GM21423 (cell line): Measurements from ENCODE around the gene UBAC1.

Source experiments
- ATAC-seq: cut with Tn5 transposase; IDR thresholded peaks from one replicate; pipeline ENCODE4 v1.9.1; 2021; ENCODE audit warnings: mild to moderate bottlenecking, moderate library complexity; ENCODE audit not compliant: unreplicated experiment

UBAC1 gene

GRCh38 chr9:135993765-135994500 lies 32.8 kb upstream of the UBAC1 start:
- ATAC-seq: no peak

GRCh38 chr9:135993409-135993742 lies 32.2 kb upstream of the UBAC1 start:
- ATAC-seq: no peak

DNA sequence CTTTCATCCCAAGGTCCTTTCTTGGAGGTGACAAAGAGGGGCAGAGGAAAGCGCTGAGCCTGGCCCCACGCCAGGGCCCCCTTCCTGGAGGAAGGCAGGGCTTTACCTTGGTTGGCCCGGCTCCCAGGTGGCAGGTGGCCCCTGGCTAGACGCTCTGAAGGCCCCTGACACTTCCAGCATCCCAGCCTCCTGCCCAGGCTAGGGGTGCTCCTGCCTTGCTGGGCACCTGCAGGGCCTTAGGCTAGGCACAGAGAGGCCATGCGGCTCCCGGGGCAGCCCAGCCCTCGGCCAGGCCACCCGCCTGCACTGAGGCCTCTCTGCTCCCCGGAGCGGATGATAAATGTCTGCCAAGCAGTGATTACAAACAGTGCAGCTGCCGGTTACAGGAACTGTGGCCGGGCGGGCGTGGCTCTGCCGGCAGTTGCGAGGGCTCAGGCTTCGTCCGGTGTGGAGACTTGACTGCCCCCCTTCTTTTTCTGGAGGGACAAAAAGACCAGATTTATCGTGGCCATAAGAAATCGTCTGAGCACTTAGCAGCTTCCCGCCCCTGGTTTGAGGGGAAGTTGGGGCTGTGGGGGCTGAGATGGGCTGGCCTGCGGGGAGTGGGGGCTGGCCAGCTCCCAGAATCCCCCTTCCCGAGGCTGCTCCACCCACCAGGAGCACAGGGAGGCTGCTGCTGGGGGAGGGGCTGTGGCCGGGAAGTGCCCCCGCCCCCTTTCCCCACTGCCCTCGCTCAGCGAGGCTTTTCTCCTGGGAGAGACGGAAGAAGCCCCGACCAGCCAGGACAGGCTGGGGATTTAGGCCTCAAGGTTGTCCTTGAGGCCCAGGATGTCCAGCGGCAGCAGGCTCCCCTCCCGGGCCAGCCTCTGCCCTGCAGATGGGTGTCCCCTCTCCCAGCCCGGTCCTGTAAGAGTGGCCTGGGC lies 31.6 kb upstream of the UBAC1 start:
- no peak for ATAC-seq

DNA sequence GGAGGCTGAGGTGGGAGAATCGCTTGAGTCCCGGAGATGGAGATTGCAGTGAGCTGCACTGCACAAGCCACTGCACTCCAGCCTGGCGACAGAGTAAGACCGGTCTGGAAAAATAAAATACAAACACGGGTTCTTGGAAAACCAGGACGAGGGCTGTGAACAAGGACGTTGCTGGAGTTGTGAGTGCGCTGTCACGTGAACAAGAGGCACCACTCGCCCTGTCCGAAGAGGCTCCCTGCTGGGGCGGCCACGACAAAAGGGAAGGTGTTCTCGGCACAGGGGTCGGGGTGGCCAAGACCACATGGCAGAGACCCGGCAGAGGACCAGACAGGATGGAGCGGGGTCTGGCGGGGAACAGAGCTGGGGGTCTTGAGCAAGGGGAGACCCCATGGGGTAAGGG lies 30.6 kb upstream of the UBAC1 start:
- ATAC-seq: no peak

- ATAC-seq: no peak
Observed at GRCh38 chr9:135990468-135991429, 29.6 kb upstream of the UBAC1 start.

- ATAC-seq: no peak
Observed at GRCh38 chr9:135989722-135990467, 28.7 kb upstream of the UBAC1 start.

DNA sequence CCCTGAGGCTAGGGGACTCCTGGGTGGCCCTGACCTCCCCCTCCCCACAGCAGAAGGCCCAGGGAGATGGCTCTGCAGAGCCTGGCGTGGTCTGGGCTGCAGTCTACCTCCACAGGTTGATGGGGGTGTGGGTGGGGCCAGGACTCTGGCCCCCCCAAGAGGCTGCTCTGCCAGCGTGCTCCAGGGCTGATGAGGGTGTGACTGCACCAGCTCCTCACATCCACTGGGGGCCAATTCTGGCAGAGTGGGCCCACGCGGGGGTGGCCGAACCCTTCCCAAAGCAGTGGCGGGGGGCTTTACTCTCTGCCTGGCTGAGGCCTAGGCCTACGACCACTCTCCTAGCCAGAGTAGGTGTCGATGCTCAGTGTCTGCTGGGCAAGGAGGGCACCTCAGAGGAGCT lies 28.0 kb upstream of the UBAC1 start:
- ATAC-seq: no peak

GRCh38 chr9:135988493-135988892 lies 27.3 kb upstream of the UBAC1 start:
- ATAC-seq: no peak

DNA sequence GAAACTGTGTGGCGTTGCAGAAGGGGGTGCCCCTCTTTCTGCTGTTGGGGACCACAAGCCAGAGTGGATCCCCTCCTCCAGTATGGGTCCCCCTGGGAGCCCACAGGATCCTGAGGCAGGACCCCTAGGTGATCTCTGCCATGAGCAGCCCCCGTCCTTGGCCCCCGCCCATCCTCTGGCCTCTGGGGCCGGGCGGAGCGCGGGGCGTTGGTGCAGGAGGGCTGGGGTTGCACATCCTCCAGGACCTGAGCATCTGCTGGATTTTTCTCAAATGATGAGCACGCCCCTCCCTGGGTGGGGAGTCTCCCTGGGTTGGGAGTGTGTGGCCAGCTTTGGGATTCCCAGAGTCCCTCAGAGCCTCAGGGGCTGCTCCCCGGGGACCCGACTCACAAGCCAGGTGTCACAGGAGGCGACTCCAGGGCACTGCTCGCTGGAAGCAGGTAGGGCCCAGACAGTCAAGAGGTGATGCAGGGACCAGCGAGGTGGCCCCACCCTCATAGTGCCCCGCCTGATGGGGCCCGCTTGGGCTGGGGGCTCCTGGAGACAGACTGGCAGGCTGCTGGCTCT lies 26.7 kb upstream of the UBAC1 start:
- no peak for ATAC-seq

DNA sequence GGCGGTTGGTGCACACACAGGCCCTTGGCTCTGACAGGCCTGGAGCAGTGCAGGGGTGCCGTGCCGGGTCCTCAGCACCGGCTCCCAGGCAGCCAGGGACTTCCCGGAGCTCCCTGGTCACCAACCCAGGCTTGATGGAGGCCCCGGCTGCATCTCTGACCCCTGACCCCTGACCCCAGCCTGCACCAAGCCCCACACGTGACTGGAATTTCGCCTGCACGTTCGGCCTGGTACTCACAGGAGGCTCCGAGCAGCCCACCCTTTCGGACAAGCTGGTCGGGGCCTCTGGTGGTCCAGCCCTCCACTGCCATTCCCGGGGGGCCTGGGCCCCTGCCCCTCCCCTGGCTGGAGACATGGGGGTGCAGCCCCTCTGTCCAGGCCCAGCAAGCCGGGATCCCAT lies 25.4 kb upstream of the UBAC1 start:
- no peak for ATAC-seq

DNA sequence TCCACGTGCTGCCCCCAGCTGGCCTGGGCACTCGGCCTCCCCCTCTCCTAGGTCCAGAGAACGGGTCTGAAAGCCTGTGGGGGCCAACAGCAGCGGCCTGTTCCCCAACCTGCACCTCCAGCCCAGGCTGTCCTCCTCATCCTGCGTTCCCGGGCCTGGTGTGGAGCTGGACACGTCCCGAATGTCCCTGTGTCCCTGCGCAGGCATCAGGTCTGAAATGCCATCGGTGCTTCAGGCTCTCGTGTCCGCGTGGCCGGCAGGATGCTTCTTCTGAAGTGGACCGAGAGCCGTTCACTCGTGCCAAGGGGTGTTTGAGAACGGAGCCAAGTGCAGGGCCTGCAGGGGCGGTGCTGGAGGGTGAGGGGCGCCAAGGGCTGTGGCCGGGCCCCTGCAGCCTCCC lies 24.7 kb upstream of the UBAC1 start:
- no peak for ATAC-seq

GRCh38 chr9:135985459-135985774 lies 24.2 kb upstream of the UBAC1 start:
- ATAC-seq: no peak

- ATAC-seq: no peak
Observed at GRCh38 chr9:135984072-135984710, 23.0 kb upstream of the UBAC1 start.

DNA sequence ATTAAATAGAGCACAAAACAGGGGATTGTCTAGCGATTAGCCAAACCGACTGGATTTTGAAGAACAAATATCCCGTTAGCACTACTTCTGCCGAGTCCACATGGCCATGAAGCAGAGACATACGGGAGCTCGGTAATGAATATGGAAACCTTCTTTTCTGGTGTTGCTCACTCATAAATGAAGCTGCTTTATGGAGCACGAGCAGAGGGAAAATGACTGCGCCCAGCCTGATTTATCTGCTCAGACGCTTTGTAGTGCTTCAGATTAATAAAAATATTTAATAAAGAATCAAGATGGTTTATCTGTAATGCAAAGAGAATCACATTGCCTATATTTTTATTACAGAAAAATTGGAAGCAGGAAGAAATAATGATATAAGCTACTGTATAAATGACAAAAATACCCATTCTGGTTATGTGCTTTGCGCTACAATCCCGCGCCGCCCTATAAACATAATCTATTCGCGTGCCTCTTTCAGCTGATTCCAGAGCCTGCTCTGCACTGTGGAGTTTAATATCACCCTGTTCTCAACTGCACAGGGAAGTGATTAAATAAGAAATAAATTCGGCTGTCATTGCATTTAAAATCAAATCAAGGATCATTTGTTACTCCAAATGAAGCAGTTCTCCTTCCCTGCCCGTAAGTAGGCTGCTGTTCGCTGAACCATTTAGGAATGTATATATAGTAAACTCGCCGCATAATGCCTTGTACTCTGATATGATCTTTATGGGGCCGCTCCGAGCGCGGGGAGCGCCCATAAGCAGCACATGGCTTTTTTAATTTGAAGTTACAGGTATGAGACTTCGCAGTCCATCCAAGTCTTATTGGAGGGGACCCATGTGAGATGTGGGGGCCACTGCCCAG lies 22.3 kb upstream of the UBAC1 start:
- no peak for ATAC-seq

GRCh38 chr9:135982499-135983207 lies 21.5 kb upstream of the UBAC1 start:
- ATAC-seq: no peak

DNA sequence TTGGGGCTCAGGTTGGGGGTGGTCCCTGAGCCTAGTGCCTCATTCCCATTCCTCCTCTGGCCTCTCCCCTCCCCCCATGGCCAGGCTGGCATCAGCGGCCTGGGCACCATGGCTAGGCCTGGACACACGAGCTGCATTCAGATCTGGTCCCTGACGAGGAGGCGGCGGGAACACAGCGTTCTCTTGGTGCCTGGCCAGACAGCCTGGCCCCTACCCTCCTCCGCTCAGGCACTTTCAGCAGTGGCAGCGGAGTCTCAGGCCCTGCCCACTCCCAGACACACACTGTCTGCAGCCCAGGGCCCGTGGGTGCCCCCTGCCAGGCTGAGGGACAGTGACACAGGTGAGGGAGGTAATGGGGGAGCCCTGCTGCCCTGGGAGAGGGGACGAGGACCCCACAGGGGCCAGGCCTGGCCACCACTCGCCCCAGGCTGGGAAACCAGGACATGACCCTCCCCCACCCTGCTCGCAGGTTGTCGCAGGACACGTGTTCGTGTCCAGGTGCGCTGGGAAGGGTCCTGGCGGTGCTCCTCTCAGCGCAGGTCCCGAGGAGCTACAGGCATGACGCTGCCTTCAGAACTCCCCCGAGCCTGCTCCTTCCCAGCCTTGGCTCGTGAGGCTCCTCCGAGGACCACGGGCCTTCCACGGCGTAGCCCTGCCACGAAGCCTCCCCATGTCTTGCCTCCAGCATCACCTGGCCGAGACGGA lies 19.9 kb upstream of the UBAC1 start:
- ATAC-seq: no peak

- no peak for ATAC-seq
Observed at GRCh38 chr9:135979547-135980166, 18.5 kb upstream of the UBAC1 start.
